ENCODE results near the gene DDX17.
"Not testable (repeated sequence)": the region's sequence is repeated elsewhere in the genome, so short reads cannot be mapped to it uniquely, and the experiment has no call there.

Gene DDX17

DNA sequence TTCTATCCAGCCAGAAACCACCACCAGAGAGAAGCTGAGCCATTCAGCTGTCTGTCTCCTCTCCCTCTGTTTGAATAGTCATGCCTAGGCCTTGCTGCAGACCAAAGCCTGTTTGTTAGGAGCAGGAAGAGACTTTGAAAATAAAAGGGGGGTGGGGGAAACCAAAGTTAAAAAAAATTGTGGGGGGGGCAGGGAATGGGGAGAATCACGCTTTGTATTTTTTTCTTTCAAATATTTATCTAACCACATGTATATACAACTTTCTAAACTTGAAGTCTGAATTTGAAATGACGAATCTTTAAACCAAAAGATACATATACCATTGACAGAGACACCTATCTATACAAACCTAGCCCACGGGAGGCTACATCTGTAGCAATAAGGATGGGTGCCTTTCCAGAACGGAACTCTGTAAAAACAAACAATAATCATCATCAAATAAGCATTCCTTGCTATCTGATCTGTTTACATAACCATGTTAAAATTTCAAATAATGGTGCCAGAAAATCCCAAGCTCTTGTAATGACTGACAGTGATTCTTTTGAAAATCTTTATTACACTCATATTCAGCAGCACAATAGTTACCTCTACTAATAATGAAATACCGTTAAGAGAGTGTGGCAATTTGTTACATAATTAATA, 14.3 kb downstream of the DDX17 start:
- DNase-seq (ENCODE audit: low spot score): no peak

DNA sequence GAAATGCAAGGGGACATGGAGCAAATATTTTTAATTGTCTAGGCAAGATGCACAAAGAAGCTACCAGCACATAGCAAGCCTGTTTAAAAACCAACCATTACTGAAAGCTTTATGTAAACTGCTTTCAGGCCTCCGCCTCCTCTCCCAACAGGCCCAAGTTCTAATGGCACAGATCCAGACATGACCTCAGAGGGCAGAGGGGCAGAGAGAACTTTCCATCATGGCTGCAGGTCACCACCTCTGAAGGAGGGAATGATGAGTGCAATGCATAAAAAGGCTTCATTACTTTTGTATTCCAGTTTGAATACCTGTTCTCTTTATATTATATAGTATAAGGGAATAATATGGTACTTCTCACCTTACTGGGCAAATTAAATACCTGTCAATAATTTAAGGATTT, 15.2 kb downstream of the DDX17 start:
- DNase-seq (ENCODE audit: low spot score): no peak

DNA sequence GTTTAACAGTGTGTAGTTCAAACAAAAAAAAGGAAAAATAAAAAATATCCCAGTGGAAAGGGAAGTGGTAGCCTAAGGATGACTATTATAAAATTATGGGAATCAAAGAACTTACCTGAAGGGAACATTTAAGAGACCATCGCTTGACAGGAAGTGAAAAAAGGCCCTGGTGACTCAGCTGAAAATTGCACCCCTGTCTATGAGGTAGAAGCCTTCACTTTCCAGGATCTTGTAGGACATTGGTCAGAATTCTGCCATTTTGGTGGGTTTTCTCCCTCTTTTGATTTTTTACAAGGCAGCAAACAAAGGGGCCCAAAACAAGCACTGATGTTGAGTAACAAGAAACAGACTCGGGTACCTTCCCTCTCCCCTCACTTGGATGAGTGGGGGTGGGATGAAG, 15.6 kb downstream of the DDX17 start:
- DNase-seq (ENCODE audit: low spot score): no peak

DNA sequence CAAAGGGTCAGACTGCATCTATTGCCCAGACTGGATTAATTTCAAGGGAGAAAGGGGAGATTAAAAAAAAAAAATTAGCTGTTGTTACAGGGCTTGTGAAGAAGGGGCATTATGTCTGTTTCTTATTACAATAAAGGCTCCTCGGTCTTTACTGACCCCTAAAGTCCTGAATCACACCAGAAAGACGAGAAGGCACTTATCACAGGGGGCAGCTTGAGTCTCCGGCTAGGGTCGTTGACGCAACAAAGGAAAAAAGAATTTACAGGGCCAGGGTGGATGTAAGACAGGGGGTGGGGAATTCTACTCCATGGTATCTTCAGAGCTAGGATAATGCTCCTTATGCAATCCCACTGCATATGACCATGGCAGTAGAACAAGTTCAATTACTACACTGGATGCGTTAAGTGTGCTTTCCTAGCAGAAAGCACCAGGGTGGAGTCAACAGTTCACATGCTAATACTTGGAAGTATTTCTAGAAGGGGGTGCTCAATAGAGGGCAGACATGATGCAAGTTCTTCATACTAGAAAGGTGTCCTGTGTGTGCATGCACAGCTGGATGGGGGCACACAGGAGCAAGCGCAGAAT, 16.5 kb downstream of the DDX17 start:
- no peak for DNase-seq (ENCODE audit: low spot score)

DNA sequence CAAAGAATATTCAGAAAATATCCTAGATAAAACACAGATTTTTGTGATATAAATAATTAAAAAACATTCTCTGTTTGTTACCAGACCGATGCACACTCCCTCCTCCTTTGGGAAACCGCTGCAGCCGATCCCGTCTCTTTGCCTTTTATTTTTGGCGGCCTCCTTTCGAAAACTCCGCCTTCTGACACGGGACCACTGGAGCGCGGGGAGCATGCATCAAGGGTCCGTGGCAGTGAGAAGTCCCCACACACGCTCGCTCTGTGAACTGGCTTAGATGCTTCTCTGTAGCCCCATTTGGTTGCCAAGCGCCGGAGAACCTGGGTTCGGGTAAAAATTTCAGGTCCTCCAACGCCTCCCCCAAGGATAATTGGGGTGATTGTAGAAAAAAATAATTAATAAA, 17.0 kb downstream of the DDX17 start:
- DNase-seq (ENCODE audit: low spot score): no peak

DNA sequence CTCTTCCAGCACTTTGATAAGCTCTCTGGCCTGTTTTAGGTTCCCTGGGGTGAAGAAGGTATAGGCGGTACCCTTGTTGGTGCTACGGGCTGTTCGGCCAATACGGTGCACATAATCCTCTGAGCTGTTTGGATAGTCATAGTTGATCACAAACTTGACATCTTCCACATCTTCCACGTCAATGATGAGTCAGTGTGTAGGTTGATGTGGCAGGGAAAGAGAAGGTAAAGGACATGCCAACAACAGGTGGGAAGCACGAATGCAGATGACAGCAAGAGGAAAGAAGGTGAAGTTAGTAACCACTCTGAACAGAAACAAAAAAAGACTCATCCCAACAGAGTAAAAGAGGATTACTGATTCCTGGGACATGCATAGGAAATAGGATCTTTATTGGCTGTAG, 18.2 kb downstream of the DDX17 start:
- DNase-seq (ENCODE audit: low spot score): no peak

DNA sequence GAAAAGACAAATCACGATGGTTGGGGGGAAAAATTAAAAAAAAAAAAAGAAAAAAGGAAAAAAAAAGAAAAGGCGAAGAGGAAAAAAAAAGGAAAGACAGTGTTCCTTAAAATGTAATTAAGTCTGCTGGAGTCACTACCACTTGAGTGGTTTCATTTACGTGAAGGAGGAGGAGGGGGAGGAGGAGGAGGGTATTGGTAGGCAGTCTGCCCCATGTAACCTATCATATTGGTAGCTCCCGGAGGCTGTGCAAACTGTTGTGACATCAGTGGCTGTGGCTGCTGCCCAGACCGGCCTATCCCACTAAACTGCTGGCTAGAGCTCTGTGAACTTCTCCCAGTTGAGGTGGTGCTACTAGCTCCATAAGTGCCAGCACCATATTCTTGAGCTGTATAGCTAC, 20.3 kb downstream of the DDX17 start:
- DNase-seq (ENCODE audit: low spot score): no peak

DNA sequence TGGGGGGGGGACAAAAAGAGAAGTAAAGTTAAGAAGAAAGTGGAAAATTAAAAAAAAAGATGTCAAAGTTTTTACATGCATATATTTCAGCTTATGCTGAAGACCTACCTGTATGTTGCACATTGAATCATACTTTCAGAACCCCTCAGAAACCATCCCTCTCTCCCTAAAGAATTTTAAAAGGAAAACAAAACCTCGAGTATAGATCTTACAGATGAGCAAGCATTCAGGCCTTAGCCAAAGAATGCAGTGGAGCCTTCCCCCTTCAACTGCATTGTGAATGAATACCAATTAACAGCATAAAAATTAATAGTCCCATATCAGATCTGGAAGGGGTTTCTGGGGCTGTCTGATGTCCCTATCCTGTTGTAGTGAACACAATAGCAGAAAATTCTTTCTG, 21.9 kb downstream of the DDX17 start:
- no peak for DNase-seq (ENCODE audit: low spot score)

DNA sequence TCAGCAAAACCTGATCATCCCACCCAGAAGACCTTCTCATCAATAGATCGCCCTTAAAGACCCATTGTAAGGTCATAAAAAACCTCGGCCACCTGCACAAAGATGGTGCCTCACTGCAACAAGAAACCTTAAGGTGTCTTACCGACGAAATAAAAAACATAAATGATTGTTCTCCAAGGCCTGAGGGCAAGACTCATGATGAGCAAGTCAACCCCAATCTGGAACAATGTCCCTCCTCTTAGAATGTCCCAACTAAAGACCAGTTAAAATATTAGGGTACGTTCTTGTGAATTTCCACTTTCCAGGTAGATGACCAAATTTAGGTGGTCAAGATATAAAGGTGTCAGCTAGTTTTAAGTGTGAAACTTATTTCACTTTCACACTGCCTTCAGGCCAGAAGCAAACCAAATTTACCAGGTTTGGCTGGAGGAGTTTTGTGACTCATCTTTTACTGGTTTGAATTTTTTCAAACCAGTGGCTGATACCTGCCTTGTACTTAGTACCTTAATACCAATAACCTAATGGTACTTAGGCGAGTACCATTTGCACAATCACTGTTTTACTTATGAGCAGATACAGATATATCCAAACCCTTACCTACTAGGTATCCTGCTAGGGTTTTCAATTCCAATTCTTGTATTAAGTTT, 23.3 kb downstream of the DDX17 start:
- DNase-seq (ENCODE audit: low spot score): no peak

DNA sequence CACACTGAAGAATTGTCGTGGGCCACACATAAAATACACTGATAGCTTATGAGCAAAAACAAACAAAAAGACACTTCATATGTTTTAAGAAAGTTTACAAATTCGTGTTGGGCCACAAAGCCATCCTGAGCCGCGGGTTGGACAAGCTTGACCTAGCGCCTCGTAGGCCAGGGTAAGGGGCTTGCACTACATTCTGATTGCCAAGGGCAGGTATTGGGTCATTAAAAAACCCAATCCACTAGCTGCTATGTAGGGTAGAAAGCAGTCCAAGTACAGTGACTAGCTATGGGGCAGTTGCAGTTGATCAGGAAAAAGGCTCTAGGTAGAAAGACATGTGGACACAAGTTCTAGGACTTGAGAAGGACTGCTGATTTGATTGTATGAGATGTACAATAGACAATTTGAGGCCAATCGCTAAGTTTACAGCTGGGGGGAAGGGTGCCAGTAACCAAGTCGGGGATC, 24.2 kb downstream of the DDX17 start:
- DNase-seq (ENCODE audit: low spot score): no peak

DNA sequence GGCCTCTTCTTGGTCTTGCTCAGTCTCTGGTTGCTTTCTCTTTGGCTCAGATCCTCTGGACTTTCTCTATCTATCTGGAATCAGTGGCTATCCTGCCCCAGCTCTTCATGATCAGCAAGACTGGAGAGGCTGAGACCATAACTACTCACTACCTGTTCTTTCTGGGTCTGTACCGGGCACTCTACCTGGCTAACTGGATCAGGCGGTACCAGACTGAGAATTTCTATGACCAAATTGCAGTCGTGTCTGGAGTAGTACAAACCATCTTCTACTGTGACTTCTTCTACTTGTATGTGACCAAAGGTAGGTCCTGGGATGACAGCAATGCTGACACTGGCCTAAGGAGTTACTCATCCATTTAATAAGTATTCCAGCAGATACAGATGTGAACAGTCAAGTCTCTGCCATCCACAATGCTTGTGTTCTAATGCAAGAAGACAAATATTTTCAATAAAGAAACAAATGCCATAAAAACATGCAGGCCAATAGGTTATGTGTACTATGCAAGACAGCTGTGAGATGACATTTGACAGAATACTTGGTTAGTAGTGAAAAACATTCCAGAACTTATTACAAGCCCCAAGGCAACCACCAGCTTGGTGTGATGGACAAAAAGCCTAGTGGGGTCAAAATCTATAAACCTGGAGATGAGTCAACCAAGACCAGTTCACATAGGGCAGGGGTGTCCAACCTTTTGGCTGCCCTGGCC, 24.8 kb downstream of the DDX17 start:
- DNase-seq (ENCODE audit: low spot score): no peak

DNA sequence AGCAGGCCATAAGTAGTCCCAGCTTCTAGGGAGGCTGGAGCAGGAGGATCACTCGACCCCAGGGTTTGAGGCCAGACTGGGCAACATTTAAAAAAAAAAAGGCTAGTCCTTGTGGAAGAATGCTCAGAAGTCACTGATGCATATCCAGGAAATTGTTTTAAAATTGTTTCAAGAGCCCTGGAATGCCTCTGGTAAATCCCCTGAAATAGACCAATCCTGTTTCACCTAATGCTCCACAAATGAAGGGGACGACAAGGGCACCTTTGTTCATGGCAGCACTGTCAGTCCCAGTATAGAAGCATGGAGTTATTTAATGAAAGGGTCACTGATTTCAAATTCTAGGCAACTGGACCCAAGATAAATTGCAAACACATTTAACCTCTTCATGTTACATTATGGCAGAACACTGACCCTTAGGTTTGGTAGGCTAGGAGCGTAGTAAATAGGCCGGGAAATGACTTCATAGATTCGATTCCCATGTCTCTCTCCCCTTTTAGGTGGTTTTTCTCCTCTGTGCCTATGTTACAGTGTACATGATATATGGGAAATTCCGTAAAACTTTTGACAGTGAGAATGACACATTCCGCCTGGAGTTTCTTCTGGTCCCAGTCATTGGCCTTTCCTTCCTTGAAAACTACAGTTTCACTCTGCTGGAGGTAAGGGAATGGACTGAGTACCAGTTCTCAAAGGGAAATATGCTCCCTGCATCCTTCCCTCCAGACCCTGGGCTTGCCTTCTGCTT, 26.8 kb downstream of the DDX17 start:
- DNase-seq (ENCODE audit: low spot score): no peak

DNA sequence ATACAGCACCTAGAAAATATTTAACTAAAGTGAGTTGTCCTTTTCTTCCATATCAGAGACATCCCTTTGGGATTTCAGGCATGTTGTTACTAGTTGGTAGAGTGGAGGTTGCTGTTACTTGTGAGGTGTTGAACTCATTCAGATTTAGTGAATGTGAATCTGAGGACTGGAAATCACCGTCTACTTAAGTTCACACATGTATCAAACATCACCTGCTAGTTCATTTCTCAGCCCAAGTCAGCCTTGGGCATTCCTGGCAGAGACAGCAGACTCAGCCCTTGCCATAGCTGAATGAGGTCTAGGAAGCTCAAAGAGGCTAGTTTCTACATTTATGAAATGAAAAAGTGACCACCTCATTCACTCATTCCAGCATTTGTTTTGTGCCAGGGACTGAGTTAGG, 28.5 kb downstream of the DDX17 start:
- DNase-seq (ENCODE audit: low spot score): no peak

DNA sequence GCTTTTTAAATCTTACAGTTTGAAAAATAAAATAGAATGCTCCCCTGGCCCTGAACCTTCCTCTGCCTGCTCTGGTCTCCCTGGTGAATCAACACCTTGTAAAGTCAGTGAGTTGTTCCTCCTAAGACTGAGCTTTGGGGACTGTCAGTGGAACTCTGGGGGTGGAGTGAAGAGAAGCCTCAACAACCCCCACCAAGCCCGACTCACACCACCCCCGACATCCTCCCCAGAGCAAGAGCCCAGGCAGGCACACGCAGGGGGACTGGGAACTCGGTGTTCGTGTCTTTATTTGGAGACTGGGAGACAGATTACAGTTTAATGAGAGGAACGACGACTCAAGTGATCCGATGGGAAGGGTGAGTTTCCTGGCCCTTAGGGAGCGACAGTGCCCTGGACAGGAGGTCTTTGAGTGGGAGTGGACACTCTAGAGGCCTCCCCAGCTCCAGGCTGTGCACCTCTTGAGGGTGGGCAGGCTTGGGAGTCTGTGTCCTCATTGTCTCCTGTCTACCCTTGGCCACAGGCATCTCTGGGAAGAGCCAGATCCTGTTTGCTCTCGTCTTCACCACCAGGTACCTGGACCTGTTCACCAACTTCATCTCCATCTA, 32.0 kb downstream of the DDX17 start:
- DNase-seq (ENCODE audit: low spot score): no peak

DNA sequence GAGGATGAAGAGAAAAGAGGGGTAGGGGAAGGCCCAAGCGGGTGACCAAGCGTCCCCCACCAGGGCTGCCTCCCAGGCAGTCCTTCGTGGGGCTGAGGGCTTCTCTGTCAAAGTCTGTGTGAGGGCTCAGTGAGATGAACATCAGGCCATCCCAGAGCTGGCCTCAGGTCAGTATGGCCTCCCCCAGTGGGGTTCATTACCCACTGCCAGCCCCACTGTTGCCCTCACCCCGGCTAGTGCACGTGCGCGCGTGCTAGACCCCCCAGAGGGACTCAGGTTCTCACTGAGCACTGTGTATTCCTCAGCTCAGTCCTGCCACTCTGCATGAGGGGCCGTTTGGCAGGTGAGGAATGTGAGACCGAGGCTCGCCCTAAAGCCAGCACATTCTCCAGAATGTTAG, 34.9 kb downstream of the DDX17 start:
- no peak for DNase-seq (ENCODE audit: low spot score)

DNA sequence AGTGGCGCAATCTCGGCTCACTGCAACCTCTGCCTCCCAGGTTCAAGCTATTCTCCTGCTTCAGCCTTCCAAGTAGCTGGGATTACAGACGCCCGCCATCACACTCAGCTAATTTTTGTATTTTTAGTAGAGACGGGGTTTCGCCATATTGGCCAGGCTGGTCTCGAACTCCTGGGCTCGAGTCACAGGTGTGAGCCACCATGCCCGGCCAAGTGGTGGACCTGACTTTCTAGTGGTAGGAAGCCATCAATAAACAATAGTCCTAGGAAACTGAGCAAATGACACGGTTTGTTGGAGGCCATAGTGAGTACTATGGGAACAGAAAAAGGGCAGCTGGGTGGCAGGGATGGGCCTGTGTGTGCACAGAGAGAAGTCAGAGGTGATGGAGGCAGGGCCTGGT, 35.9 kb downstream of the DDX17 start:
- DNase-seq (ENCODE audit: low spot score): not testable (repeated sequence)

DNA sequence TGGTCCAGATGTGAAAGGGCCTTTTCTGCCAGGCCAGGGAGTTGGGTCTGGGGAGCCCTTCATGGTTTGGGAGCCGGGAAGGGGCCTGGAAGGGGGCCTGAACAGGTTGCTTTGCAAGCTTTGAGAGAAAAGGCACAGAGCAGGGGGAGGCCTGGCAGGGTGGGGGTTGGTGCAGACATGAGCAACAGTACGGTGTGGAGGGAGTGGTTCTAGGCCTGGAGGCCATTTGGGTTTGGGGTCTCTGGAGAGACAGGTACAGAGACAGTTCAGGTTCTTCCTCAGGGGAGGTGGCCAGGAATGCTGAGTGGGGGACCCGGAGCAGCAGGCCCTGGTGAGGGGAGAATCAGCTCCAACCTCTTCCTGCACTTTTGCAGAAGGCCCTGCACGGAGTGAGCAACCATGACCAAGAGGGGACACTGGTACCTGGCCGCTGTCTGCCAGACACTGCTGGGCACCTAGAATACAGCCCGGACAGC, 36.8 kb downstream of the DDX17 start:
- DNase-seq (ENCODE audit: low spot score): no peak

DNA sequence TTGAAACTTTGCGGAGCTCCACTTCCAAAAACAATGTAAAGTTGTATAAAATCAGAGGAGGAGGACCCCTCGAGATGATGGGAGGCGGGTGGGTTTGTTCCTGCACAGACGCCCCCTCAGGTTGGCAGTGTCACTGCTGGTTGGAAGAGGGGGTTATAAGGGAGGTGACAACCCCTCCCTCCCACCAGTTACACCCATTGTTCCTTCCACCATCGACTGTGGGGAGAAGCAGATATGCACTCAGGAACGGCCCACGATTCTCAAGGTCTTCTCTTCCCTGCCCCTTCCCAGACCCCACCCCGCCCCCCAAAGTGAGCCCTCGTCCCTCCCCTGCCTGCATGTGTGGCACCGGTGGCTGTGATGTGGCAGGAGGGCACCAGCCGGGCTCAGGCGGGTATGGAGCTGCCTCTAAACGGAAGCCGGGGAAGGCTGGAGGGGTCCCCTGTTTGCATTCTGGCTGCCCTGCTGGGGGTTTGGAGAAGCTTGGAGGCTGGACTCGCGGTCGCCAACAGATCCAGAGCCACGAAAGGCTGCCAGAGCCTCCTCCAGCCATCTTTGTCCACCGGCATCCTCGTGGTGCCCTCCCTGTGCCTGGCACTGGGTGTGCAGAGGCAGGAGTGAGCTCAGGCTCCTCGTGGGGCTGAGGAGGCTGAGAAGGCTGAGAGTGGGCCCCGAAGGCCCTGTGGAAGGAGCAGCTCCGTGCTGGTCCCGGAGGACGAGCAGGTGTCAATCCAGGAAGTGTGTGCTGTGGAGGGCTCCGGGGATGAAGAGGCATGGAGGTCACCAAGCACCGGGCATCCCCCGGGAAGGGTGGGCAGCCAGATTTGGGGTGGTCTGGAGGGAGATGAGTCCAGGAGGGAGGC, 37.4 kb downstream of the DDX17 start:
- no peak for DNase-seq (ENCODE audit: low spot score)

DNA sequence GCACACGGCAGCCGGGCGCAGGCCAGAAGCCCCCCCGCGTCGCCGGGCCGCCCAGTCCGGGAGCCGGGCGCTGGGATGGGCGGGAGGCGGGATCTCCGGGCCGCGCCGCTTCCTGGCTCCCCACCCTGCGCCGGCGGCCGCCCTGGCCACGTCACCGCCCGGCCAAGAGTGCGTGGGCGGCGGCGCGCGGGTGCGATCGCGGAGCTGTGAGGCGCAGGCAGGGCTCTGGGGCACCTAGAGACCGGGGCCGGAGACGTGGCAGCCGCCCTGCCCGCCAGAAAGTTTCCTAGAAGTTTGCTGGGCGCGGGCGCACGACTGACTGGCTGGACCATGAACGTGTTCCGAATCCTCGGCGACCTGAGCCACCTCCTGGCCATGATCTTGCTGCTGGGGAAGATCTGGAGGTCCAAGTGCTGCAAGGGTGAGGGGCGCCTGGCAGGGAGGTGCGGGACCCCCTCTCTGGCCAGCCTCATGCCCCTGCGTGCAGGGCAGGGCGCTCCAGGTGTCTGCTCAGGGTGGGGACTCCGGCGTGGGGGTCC, 38.1 kb downstream of the DDX17 start, which contains the start of gene KDELR3:
Gene KDELR3, plus strand, starts transcription at position 193 of the 539 bp plus-strand sequence. Its CDS starts 138 bp downstream, at position 331.
- peak; percentile 86 for DNase-seq (ENCODE audit: low spot score)

DNA sequence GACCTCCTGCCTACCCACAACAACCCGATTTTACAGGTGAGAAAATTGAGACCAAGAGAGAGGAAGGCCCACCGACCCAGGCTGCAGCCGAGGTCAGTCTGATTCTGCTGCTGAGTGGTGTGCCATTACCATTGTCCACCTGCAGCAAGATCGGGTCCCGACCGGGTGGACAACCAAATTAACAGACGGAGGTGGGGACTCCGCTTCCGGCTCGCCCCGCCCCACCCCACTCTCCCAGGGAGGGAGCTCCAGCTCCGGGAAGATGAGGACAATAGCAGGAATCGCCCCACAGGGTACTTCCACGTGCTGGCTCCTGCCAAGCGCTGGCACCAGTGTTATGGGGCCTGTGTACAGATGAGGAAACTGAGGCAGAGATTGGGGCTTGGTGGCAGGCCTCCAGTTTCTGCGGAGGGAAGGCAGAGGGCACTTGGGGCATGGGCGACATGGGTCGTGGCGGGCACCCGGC, 38.6 kb downstream of the DDX17 start:
- no peak for DNase-seq (ENCODE audit: low spot score)

All from RKO (cell line).